LHCN-M2 (cell line): ENCODE results near the gene SMKR1. TPM values are rescaled to one million over a fixed set of nuclear protein-coding genes. Genes with fewer than 3 reads are reported as not detected.

Source experiments
- total RNA-seq: library from RNA; depleted of rRNA; stranded (reverse); fragments of >200 nt; gene quantifications from 2 replicates; pipeline ENCODE4 v1.2.3, GENCODE V29; 2014; rRNA removed

The SMKR1 gene
- total RNA-seq, 1 experiment from 2014 or later: 0.46 TPM

Other genes with a start within 250 kb of the SMKR1 start
- 100 and 104 TPM in 2 replicates for gene STRIP2, start 68.1 kb upstream of the SMKR1 start, total RNA-seq
- gene NRF1, start 109.2 kb downstream of the SMKR1 start, total RNA-seq: 9.2 and 12.7 TPM in 2 replicates